Right atrium auricular region (tissue), 2 donors: Measurements from ENCODE around the gene TMPRSS7. TPM values are rescaled to one million over a fixed set of nuclear protein-coding genes. Genes with fewer than 3 reads are reported as not detected.

Experiments
- DNase-seq: peaks from one replicate; pipeline ENCODE4 v3.0.0-alpha.2; 2019; ENCODE audit warnings: low spot score
- H3K27ac ChIP-seq, 2 donors: fragments of 200-600 bp; sonication (generic); 1 replicate in 1 of 2; 2 replicates in 1 of 2; pipeline ENCODE4 v1.5.1; 2016 to 2019
- H3K27me3 ChIP-seq, 2 donors: fragments of 200-600 bp; sonication (generic); one replicate each; pipeline versions ENCODE4 v1.5.1 to v1.6.0; 2017 to 2019
- H3K36me3 ChIP-seq: fragments of 200-600 bp; sonication (generic); one replicate; pipeline ENCODE4 v1.5.1; 2016
- H3K4me1 ChIP-seq, 2 donors: fragments of 200-600 bp; sonication (generic); one replicate each; pipeline versions ENCODE4 v1.5.1 to v1.6.0; 2017 to 2019
- H3K4me3 ChIP-seq, 2 donors: fragments of 200-600 bp; sonication (generic); 1 replicate in 1 of 2; 2 replicates in 1 of 2; pipeline ENCODE4 v1.5.1; 2017 to 2019; ENCODE audit warnings: mild to moderate bottlenecking in 1 of 2, moderate library complexity in 1 of 2
- H3K9me3 ChIP-seq, 2 donors: fragments of 200-600 bp; sonication (generic); one replicate each; pipeline ENCODE4 v1.5.1; 2019
- CTCF ChIP-seq, 2 donors: fragments of 200-600 bp; sonication (generic); IDR thresholded peaks; one replicate each; pipeline ENCODE4 v1.5.1; 2019; ENCODE audit warnings: antibody characterized with exemption in 2 of 2
- total RNA-seq, 2 donors: library from RNA; depleted of rRNA; stranded (reverse); fragments of >200 nt; gene quantifications; one replicate each; pipeline ENCODE4 v1.1.0, GENCODE V29; 2016

TMPRSS7 gene
- total RNA-seq, 2 donors from 2014 or later = not detected

DNA sequence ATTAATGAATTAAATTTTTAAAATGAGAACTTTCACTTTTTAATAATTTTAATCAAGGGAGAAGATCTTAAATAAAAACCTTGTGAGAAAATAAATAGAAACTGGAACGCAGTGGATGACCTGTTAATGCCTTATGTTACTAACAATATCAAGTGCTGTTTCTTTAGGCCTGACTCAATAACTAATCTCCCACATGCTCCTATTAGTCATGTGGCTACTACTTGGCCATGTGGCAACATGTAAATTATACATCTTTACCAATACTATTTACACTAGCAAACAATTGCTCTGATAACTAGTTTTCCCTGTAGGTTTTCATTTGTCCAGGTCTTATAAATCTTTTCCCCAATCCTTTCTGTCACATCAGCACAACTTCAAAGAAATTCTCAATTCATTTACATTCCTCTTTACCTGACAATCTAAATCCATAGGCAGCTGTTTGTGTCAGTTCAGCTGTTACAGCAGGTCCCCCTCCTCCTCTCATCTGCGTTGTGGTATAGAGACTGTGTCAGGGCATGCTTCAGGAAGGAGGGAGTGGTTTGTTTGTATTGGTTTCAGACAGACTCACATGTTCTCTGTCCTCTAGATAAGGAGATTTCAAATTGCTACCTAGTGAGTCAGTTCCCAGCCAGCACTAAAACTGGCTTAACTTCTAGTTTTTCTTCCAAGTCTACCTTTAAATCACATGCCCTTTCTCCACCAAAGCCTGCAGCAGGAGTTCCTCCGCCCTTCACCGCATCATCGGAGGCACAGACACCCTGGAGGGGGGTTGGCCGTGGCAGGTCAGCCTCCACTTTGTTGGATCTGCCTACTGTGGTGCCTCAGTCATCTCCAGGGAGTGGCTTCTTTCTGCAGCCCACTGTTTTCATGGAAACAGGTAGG lies 40.3 kb downstream of the TMPRSS7 start:
- no peak overlapping the region for H3K4me3 ChIP-seq
- H3K9me3 ChIP-seq = no peaks in the 10 kb centered on the region
- DNase-seq = no peak
- no peak overlapping the region for H3K27ac ChIP-seq
- no peaks in the 10 kb centered on the region for H3K4me1 ChIP-seq
- no peak for TF ChIP-seq CTCF (IDR thresholded peaks at IDR 0.05)
- H3K27me3 ChIP-seq = no peaks in the 10 kb centered on the region
- H3K36me3 ChIP-seq = no peaks in the 10 kb centered on the region

DNA sequence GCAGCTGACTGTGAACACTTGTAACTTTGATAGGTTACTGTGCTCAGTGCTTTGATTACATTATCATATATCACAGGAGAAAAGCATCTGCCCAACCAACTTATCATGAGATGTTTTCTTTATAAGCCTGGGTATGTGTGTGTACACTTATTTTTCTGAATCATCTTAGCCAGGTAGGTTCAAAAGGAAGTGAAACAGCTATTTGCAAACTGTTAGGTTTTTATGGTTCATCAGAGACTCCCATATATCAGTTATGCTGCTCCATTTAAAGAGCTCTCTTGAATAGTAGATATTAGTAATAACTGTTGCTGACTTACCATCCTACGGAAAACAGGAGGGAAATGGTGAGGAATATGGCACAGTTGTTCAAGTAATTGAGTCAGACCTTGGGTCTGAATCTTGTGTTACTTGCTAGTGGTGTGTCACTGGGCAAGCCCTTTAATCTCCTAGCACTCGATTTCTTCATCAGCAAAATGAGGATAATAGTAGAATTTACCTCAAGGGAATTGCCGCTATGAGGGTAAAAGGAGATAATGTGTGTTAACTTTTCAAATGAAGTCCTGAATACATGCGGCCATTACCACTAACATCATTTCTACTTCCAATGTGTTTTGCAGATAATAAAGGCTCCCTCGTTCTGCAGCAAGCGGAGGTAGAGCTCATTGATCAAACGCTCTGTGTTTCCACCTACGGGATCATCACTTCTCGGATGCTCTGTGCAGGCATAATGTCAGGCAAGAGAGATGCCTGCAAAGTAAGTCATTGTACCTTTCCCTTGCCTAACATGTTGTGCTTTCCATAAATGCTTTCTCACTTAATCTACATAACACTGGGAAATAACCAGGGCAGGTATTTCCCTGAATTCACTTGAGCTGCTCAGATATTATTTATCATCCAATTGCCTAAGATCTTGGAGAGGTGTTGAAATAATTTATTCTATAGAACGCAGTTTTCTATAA lies 43.9 kb downstream of the TMPRSS7 start:
- TF ChIP-seq CTCF (IDR thresholded peaks at IDR 0.05) = no peak
- H3K27me3 ChIP-seq = no peaks in the 10 kb centered on the region
- H3K27ac ChIP-seq = no peak overlapping the region
- H3K9me3 ChIP-seq = no peaks in the 10 kb centered on the region
- no peak for DNase-seq
- no peak overlapping the region for H3K4me3 ChIP-seq
- no peaks in the 10 kb centered on the region for H3K4me1 ChIP-seq
- H3K36me3 ChIP-seq = no peaks in the 10 kb centered on the region

- no peak overlapping the region for H3K4me3 ChIP-seq
- no peak overlapping the region for H3K27ac ChIP-seq
- peaks cover 0 to 17% of the 10 kb centered on the region in 2 donors for H3K4me1 ChIP-seq
- no peaks in the 10 kb centered on the region for H3K9me3 ChIP-seq
- H3K36me3 ChIP-seq = no peaks in the 10 kb centered on the region
- no peaks in the 10 kb centered on the region for H3K27me3 ChIP-seq
- no peak for DNase-seq
- TF ChIP-seq CTCF (IDR thresholded peaks at IDR 0.05) = no peak
These were observed 48.7 kb downstream of the TMPRSS7 start for GRCh38 chr3:112083239-112083638.

- no peaks in the 10 kb centered on the region for H3K9me3 ChIP-seq
- H3K4me3 ChIP-seq = no peak overlapping the region
- TF ChIP-seq CTCF (IDR thresholded peaks at IDR 0.05) = no peak
- H3K4me1 ChIP-seq = peaks cover 0 to 17% of the 10 kb centered on the region in 2 donors
- no peak overlapping the region for H3K27ac ChIP-seq
- no peaks in the 10 kb centered on the region for H3K27me3 ChIP-seq
- DNase-seq = no peak
- no peaks in the 10 kb centered on the region for H3K36me3 ChIP-seq
These were observed 50.6 kb downstream of the TMPRSS7 start for GRCh38 chr3:112084980-112085705.

GRCh38 chr3:112085735-112086075 lies 51.2 kb downstream of the TMPRSS7 start:
- Histone ChIP-seq H3K36me3 (no peaks in the 10 kb centered on the region), H3K4me1 (peaks cover 0 to 18% of the 10 kb centered on the region in 2 donors), H3K27ac (peak overlapping the region in 1 of 2 donors; percentile 27), H3K27me3 (no peaks in the 10 kb centered on the region), H3K4me3 (peak overlapping the region; percentile 46 to 55), H3K9me3 (no peaks in the 10 kb centered on the region)
- TF ChIP-seq CTCF (IDR thresholded peaks at IDR 0.05) = no peak
- DNase-seq = no peak
